HepG2 (cell line): ENCODE results near the gene GPRC5B. TPM values are rescaled to one million over a fixed set of nuclear protein-coding genes. Genes with fewer than 3 reads are reported as not detected.

Experiments
- GATA4 ChIP-seq: sonication (generic); IDR thresholded peaks from 2 replicates; pipeline ENCODE4 v1.6.1; 2016; ENCODE audit warnings: antibody characterized with exemption, low read depth, borderline replicate concordance
- GATAD1 ChIP-seq: IDR thresholded peaks from 2 replicates; pipeline ENCODE4 v1.6.1; 2016; ENCODE audit warnings: missing genetic modification reagents, missing compliant biosample characterization
- HHEX ChIP-seq: IDR thresholded peaks from 2 replicates; pipeline ENCODE4 v1.6.1; 2016; ENCODE audit warnings: control low read depth
- HIVEP1 ChIP-seq: sonication (generic); formaldehyde crosslinking; IDR thresholded peaks from 2 replicates; pipeline ENCODE4 v1.4.0; 2020; ENCODE audit warnings: mild to moderate bottlenecking, missing genetic modification reagents
- HNRNPLL ChIP-seq: fragments of 200-400 bp; formaldehyde crosslinking; IDR thresholded peaks from 2 replicates; pipeline ENCODE4 v1.6.1; 2017; ENCODE audit warnings: mild to moderate bottlenecking, low read depth, low read length; ENCODE audit not compliant: poor library complexity, severe bottlenecking
- MAZ ChIP-seq, 2 experiments: sonication (generic) in 1 of 2; formaldehyde crosslinking in 1 of 2; IDR thresholded peaks; 2 replicates each; pipeline versions ENCODE4 v1.5.0 to v1.6.1; 2012 to 2020; ENCODE audit warnings: low read depth in 2 of 2, mild to moderate bottlenecking in 2 of 2, borderline replicate concordance in 1 of 2, improper control_type of control experiment in 1 of 2, low read length in 1 of 2, missing genetic modification reagents in 1 of 2, moderate library complexity in 1 of 2
- MNT ChIP-seq: fragments of 450-650 bp; IDR thresholded peaks from 2 replicates; pipeline ENCODE4 v1.6.1; 2016
- MXD4 ChIP-seq: IDR thresholded peaks from 2 replicates; pipeline ENCODE4 v1.6.1; 2016; ENCODE audit warnings: mild to moderate bottlenecking, missing biosample characterization, missing genetic modification reagents
- NFAT5 ChIP-seq: sonication (generic); formaldehyde crosslinking; IDR thresholded peaks from 2 replicates; pipeline ENCODE4 v1.4.0; 2020; ENCODE audit warnings: missing genetic modification reagents
- PLRG1 ChIP-seq: fragments of 450-650 bp; conservative IDR thresholded peaks from 2 replicates; pipeline ENCODE4 v1.6.1; 2016
- TCF7L2 ChIP-seq: IDR thresholded peaks from 2 replicates; pipeline ENCODE4 v1.6.1; 2011; ENCODE audit warnings: mild to moderate bottlenecking, low read depth, low read length, moderate library complexity
- TRAFD1 ChIP-seq: sonication (generic); formaldehyde crosslinking; IDR thresholded peaks from 2 replicates; pipeline ENCODE4 v1.5.1; 2020; ENCODE audit warnings: missing genetic modification reagents, mild to moderate bottlenecking, borderline replicate concordance
- ZFP91 ChIP-seq: sonication (generic); formaldehyde crosslinking; IDR thresholded peaks from 2 replicates; pipeline ENCODE4 v1.9.0; 2022; ENCODE audit warnings: missing genetic modification reagents, mild to moderate bottlenecking, borderline replicate concordance
- ZNF343 ChIP-seq: sonication (generic); formaldehyde crosslinking; IDR thresholded peaks from 2 replicates; pipeline ENCODE4 v1.4.0; 2020; ENCODE audit warnings: mild to moderate bottlenecking, missing genetic modification reagents
- ZNF382 ChIP-seq: sonication (generic); formaldehyde crosslinking; IDR thresholded peaks from 2 replicates; pipeline ENCODE4 v1.5.0; 2020; ENCODE audit warnings: missing genetic modification reagents, mild to moderate bottlenecking, borderline replicate concordance
- ZNF468 ChIP-seq: sonication (generic); formaldehyde crosslinking; IDR thresholded peaks from 2 replicates; pipeline ENCODE4 v1.8.0; 2022; ENCODE audit warnings: mild to moderate bottlenecking, moderate library complexity, missing genetic modification reagents
- ZNF720 ChIP-seq: sonication (generic); formaldehyde crosslinking; IDR thresholded peaks from 2 replicates; pipeline ENCODE4 v1.4.0; 2020; ENCODE audit warnings: missing genetic modification reagents
- polyA plus RNA-seq, 8 experiments: library from polyadenylated mRNA; depleted of rRNA in 3 of 8; stranded (reverse) in 7 of 8; unstranded in 1 of 8; fragments of >200 nt; fragmentation: Illumina TruSeq in 4 of 8; extraction: Trizol in 4 of 8; gene quantifications; 2 replicates each; pipeline versions ENCODE4 v1.2.1 to v1.2.3, GENCODE V29; 2011 to 2016; ENCODE audit warnings: low read depth in 4 of 8, missing spikeins in 1 of 8, mixed read lengths in 1 of 8; ENCODE audit not compliant: insufficient read depth in 1 of 8
- total RNA-seq, 5 experiments: library from RNA; depleted of rRNA; stranded (reverse); fragments of >200 nt; fragmentation: Illumina TruSeq; extraction: Trizol; gene quantifications; 2 replicates each; pipeline ENCODE4 v1.2.3, GENCODE V29; 2016; ENCODE audit warnings: low read depth in 1 of 5

The GPRC5B gene
- total and polyA plus RNA-seq, 2 of the 13 experiments (the other 11 are each of a cell fraction or from before 2014, with no cell fraction given), result 0.46 to 0.53 TPM

- no peak for TF ChIP-seq NFAT5 (CRISPR knock-in tag)
- TF ChIP-seq MAZ (IDR thresholded peaks at IDR 0.05; ENCODE audit: borderline replicate concordance, low read depth, low read length), result no peak
- peak; percentile 73 for TF ChIP-seq MAZ (CRISPR knock-in tag; IDR thresholded peaks at IDR 0.05; ENCODE audit: low read depth)
- no peak for TF ChIP-seq ZFP91 (CRISPR knock-in tag)
- no peak for TF ChIP-seq PLRG1
- TF ChIP-seq ZNF382, result no peak
- TF ChIP-seq HIVEP1 (CRISPR knock-in tag), result peak; percentile 51; the same call in 1 of the 2 replicates
- no peak for TF ChIP-seq ZNF720 (CRISPR knock-in tag)
- no peak for TF ChIP-seq ZNF343 (CRISPR knock-in tag)
- TF ChIP-seq TRAFD1, result 0 out of 2 replicates have a peak, but pooled peaks have one; percentile 40
- TF ChIP-seq HNRNPLL, result peak; percentile 27
- TF ChIP-seq MNT, result no peak
- no peak for TF ChIP-seq MXD4 (CRISPR knock-in tag)
- TF ChIP-seq TCF7L2, result no peak
- TF ChIP-seq HHEX (CRISPR knock-in tag), result no peak
- peak; percentile 69; the same call in 1 of the 2 replicates for TF ChIP-seq ZNF468 (CRISPR knock-in tag)
- no peak for TF ChIP-seq GATAD1 (CRISPR knock-in tag)
- TF ChIP-seq GATA4, result no peak
Measured at GRCh38 chr16:19884611-19885450, at the start of gene GPRC5B (continued).
